ENCODE measurements around the gene HOXB3. TPM values are rescaled to one million over a fixed set of nuclear protein-coding genes. Genes with fewer than 3 reads are reported as not detected.
A peak's percentile ranks its signal among the peaks of the same experiment; 100 is the strongest.

The HOXB3 gene
- total RNA-seq, 1 donor from 2014 or later, result not detected

DNA sequence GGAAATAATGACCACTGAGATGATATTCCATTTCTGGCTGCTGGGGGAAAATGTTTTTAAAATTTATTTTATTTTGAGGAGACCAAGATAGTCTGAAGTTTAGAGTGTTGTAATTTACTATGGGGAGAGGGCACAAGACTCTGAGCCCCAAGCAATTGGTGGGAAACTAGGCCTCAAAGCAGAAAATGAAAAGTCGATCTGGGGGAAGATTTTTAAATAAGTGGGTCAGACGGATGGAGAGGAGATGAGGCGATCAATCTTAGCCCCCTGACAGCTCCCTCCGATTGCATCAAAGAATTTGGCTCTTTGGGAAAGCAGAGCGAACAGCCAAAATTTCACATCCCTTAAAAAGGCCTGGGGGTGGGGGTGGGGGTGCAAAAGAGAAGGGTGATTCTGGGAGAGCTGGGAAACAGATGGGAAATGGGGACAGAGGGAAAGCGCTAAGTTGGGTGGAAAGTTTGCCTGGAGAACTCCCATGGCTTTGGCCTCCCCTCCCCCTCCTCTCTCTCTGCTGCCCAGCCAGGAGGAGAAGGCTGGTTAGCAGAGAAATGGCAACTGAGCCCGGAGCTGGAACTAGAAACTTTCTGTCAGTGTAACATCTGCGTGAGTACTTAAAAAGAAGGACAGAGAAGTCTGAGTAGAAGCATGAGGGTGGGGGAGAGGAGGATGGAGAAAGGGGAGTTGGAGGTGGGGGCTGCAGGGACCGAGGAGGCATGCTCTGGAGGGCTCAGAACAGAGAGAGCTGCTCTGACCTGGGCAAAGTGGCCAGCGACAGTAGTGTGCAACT lies 43.7 kb downstream of the HOXB3 start:
- no peak overlapping the region for H3K4me3 Mint-ChIP-seq (ENCODE audit: unreplicated experiment)
- H3K27ac ChIP-seq (ENCODE audit: low read depth, low read length), result peak overlapping the region; percentile 95
- peak overlapping the region; percentile 9 for H3K4me3 ChIP-seq (ENCODE audit: insufficient read depth, low read depth, low read length)
- peak overlapping the region; percentile 96 for H3K9ac ChIP-seq (ENCODE audit: low read length)
- H3K36me3 Mint-ChIP-seq (ENCODE audit: low read depth, unreplicated experiment), result peaks cover 2% of the 10 kb centered on the region
- H4K20me1 ChIP-seq (ENCODE audit: insufficient read depth, low read length), result no peaks in the 10 kb centered on the region
- FAIRE-seq (no peak), DNase-seq (ENCODE audit: low read depth) (no peak)
- peaks cover 36% of the 10 kb centered on the region for H3K4me1 ChIP-seq (ENCODE audit: insufficient read depth, low read length)
- peak overlapping the region; percentile 83 for H3K4me2 ChIP-seq (ENCODE audit: low read length)
- peaks cover 82% of the 10 kb centered on the region for H3K27me3 Mint-ChIP-seq (ENCODE audit: low read depth, unreplicated experiment)
- TF ChIP-seq EZH2 (IDR thresholded peaks at IDR 0.05; ENCODE audit: insufficient read depth, low read length), result no peak
- TF ChIP-seq, protein P1, sequence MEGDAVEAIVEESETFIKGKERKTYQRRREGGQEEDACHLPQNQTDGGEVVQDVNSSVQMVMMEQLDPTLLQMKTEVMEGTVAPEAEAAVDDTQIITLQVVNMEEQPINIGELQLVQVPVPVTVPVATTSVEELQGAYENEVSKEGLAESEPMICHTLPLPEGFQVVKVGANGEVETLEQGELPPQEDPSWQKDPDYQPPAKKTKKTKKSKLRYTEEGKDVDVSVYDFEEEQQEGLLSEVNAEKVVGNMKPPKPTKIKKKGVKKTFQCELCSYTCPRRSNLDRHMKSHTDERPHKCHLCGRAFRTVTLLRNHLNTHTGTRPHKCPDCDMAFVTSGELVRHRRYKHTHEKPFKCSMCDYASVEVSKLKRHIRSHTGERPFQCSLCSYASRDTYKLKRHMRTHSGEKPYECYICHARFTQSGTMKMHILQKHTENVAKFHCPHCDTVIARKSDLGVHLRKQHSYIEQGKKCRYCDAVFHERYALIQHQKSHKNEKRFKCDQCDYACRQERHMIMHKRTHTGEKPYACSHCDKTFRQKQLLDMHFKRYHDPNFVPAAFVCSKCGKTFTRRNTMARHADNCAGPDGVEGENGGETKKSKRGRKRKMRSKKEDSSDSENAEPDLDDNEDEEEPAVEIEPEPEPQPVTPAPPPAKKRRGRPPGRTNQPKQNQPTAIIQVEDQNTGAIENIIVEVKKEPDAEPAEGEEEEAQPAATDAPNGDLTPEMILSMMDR (IDR thresholded peaks at IDR 0.05; ENCODE audit: insufficient read depth, low read depth, low read length), result no peak
- peaks cover 2% of the 10 kb centered on the region for H3K4me1 Mint-ChIP-seq (ENCODE audit: low read depth, unreplicated experiment)
- H3K27ac Mint-ChIP-seq (ENCODE audit: unreplicated experiment), result peak overlapping the region; percentile 55
- H3K79me2 ChIP-seq (ENCODE audit: insufficient read depth, low read length), result peaks cover 71% of the 10 kb centered on the region
- peaks cover 44% of the 10 kb centered on the region for H3K27me3 ChIP-seq (ENCODE audit: insufficient read depth, low read length)
- peaks cover 14% of the 10 kb centered on the region for H3K9me3 Mint-ChIP-seq (ENCODE audit: unreplicated experiment)
- no peak overlapping the region for H2AFZ ChIP-seq (ENCODE audit: low read depth, low read length)
- no peaks in the 10 kb centered on the region for H3K9me3 ChIP-seq (ENCODE audit: insufficient read depth, low read depth, low read length)
- H3K36me3 ChIP-seq (ENCODE audit: insufficient read depth, low read length), result no peaks in the 10 kb centered on the region

DNA sequence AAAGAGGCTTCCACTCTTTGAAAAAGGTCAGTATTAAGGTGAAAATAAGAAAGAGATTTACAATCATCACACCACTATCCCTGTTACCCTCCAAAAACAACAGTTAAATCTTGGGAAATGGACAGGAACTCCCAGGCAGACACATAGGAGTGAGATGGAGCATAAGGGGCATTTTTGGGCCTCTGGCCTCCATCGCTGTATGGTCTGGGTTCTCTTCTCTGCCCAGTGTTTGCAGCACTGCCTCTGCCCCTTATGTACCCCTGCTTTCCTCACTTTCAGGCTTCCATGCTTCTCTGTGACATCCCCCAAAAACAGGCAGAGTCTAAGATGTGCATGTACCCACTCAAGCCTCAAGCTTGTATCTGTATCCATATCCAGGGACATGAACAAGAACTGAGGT lies 44.5 kb downstream of the HOXB3 start:
- H3K4me1 Mint-ChIP-seq (ENCODE audit: low read depth, unreplicated experiment), result peaks cover 5% of the 10 kb centered on the region
- peaks cover 83% of the 10 kb centered on the region for H3K27me3 Mint-ChIP-seq (ENCODE audit: low read depth, unreplicated experiment)
- H3K9me3 Mint-ChIP-seq (ENCODE audit: unreplicated experiment), result peaks cover 14% of the 10 kb centered on the region
- no peak overlapping the region for H3K27ac Mint-ChIP-seq (ENCODE audit: unreplicated experiment)
- Histone ChIP-seq H3K27me3 (ENCODE audit: insufficient read depth, low read length) (peaks cover 41% of the 10 kb centered on the region), H2AFZ (ENCODE audit: low read depth, low read length) (no peak overlapping the region), H3K4me2 (ENCODE audit: low read length) (peak overlapping the region; percentile 83), H4K20me1 (ENCODE audit: insufficient read depth, low read length) (no peaks in the 10 kb centered on the region), H3K79me2 (ENCODE audit: insufficient read depth, low read length) (peaks cover 78% of the 10 kb centered on the region), H3K36me3 (ENCODE audit: insufficient read depth, low read length) (no peaks in the 10 kb centered on the region), H3K4me3 (ENCODE audit: insufficient read depth, low read depth, low read length) (peak overlapping the region; percentile 4), H3K27ac (ENCODE audit: low read depth, low read length) (peak overlapping the region; percentile 95), H3K9ac (ENCODE audit: low read length) (peak overlapping the region; percentile 96), H3K4me1 (ENCODE audit: insufficient read depth, low read length) (peaks cover 38% of the 10 kb centered on the region), H3K9me3 (ENCODE audit: insufficient read depth, low read depth, low read length) (no peaks in the 10 kb centered on the region)
- DNase-seq (ENCODE audit: low read depth), result no peak
- peaks cover 2% of the 10 kb centered on the region for H3K36me3 Mint-ChIP-seq (ENCODE audit: low read depth, unreplicated experiment)
- peak overlapping the region; percentile 85 for H3K4me3 Mint-ChIP-seq (ENCODE audit: unreplicated experiment)
- no peak for FAIRE-seq
- TF ChIP-seq EZH2 (IDR thresholded peaks at IDR 0.05; ENCODE audit: insufficient read depth, low read length), result no peak
- TF ChIP-seq, protein P1 (IDR thresholded peaks at IDR 0.05; ENCODE audit: insufficient read depth, low read depth, low read length), result no peak

DNA sequence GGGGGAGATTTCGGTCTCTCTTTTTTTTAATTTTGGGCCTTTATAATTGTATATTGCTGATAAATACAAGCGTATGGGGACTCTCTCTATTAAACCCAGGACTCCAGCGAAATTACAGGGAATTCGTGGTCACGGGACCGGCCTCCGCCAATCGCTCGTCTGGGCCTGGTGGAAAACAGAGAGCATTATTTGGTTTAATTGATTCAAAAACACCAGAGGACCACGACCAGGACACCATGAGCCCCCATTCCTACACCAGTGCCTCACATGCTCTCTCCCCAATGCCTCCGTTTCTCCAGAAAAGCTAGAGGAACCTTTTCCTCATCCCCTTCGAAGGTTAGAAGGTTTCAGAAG lies 45.0 kb downstream of the HOXB3 start, which contains the start of gene HOXB2:
HOXB2 (minus strand) TSS at position 88 of the 354 bp plus-strand sequence. CDS start 198 bp downstream, outside the sequence.
- Mint-ChIP-seq H3K9me3 (ENCODE audit: unreplicated experiment) (peaks cover 12% of the 10 kb centered on the region), H3K4me1 (ENCODE audit: low read depth, unreplicated experiment) (peaks cover 5% of the 10 kb centered on the region), H3K36me3 (ENCODE audit: low read depth, unreplicated experiment) (peaks cover 2% of the 10 kb centered on the region), H3K27me3 (ENCODE audit: low read depth, unreplicated experiment) (peaks cover 85% of the 10 kb centered on the region), H3K27ac (ENCODE audit: unreplicated experiment) (peak within 1 kb of the TSS; percentile 94), H3K4me3 (ENCODE audit: unreplicated experiment) (peak within 1 kb of the TSS; percentile 85)
- no peak within 1 kb of the TSS for H2AFZ ChIP-seq (ENCODE audit: low read depth, low read length)
- H3K4me2 ChIP-seq (ENCODE audit: low read length), result peak within 1 kb of the TSS; percentile 83
- H3K79me2 ChIP-seq (ENCODE audit: insufficient read depth, low read length), result peaks cover 73% of the 10 kb centered on the region
- H3K27me3 ChIP-seq (ENCODE audit: insufficient read depth, low read length), result peaks cover 39% of the 10 kb centered on the region
- TF ChIP-seq EZH2 (IDR thresholded peaks at IDR 0.05; ENCODE audit: insufficient read depth, low read length), result no peak
- TF ChIP-seq, protein P1 (IDR thresholded peaks at IDR 0.05; ENCODE audit: insufficient read depth, low read depth, low read length), result no peak
- FAIRE-seq, result no peak
- peak within 1 kb of the TSS; percentile 84 for H3K4me3 ChIP-seq (ENCODE audit: insufficient read depth, low read depth, low read length)
- H3K9me3 ChIP-seq (ENCODE audit: insufficient read depth, low read depth, low read length), result no peaks in the 10 kb centered on the region
- H3K4me1 ChIP-seq (ENCODE audit: insufficient read depth, low read length), result peaks cover 37% of the 10 kb centered on the region
- no peak for DNase-seq (ENCODE audit: low read depth)
- H4K20me1 ChIP-seq (ENCODE audit: insufficient read depth, low read length), result no peaks in the 10 kb centered on the region
- H3K27ac ChIP-seq (ENCODE audit: low read depth, low read length), result peak within 1 kb of the TSS; percentile 95
- no peaks in the 10 kb centered on the region for H3K36me3 ChIP-seq (ENCODE audit: insufficient read depth, low read length)
- peak within 1 kb of the TSS; percentile 96 for H3K9ac ChIP-seq (ENCODE audit: low read length)

All from astrocyte (in vitro differentiated cells and primary cell).